ENCODE results near the gene NPIPA1. TPM values are rescaled to one million over a fixed set of nuclear protein-coding genes. Genes with fewer than 3 reads are reported as not detected.
A peak's percentile ranks its signal among the peaks of the same experiment; 100 is the strongest.
"Not testable (repeated sequence)": the region's sequence is repeated elsewhere in the genome, so short reads cannot be mapped to it uniquely, and the experiment has no call there.

Gene NPIPA1
- total and polyA plus RNA-seq, 4 donors = 24.0 to 221 (median 145) TPM

GRCh38 chr16:14981234-14981633 lies 44.0 kb downstream of the NPIPA1 start:
- H3K9me3 ChIP-seq (ENCODE audit: control insufficient read depth, low read length); DNase-seq; intact Hi-C loops (cut with DNase I); H3K4me1 ChIP-seq (ENCODE audit: control insufficient read depth in 1 of 2, insufficient read depth in 2 of 2, low read length in 2 of 2); H3K27me3 ChIP-seq (ENCODE audit: control insufficient read depth in 1 of 2, insufficient read depth in 2 of 2, low read length in 1 of 2); H3K36me3 ChIP-seq (ENCODE audit: control insufficient read depth in 1 of 2, insufficient read depth in 2 of 2, low read length in 1 of 2); H3K4me3 ChIP-seq (ENCODE audit: low read length in 2 of 2); ATAC-seq (ENCODE audit: low FRiP score); H3K27ac ChIP-seq (ENCODE audit: low read depth in 1 of 2, low read length in 2 of 2): not testable (repeated sequence)
- 73% methylated on average over 3 of the region's 3 CpGs for WGBS, 2 donors

GRCh38 chr16:14982521-14982920 lies 45.3 kb downstream of the NPIPA1 start:
- intact Hi-C loops (cut with DNase I); H3K36me3 ChIP-seq (ENCODE audit: control insufficient read depth in 1 of 2, insufficient read depth in 2 of 2, low read length in 1 of 2); H3K4me1 ChIP-seq (ENCODE audit: control insufficient read depth in 1 of 2, insufficient read depth in 2 of 2, low read length in 2 of 2); H3K9me3 ChIP-seq (ENCODE audit: control insufficient read depth, low read length); H3K27ac ChIP-seq (ENCODE audit: low read depth in 1 of 2, low read length in 2 of 2); ATAC-seq (ENCODE audit: low FRiP score); H3K27me3 ChIP-seq (ENCODE audit: control insufficient read depth in 1 of 2, insufficient read depth in 2 of 2, low read length in 1 of 2); DNase-seq; H3K4me3 ChIP-seq (ENCODE audit: low read length in 2 of 2): not testable (repeated sequence)
- WGBS, 2 donors = 0% methylated on average over 1 of the region's 2 CpGs

- intact Hi-C loops (cut with DNase I) = not testable (repeated sequence)
- WGBS, 2 donors = 80 to 87% methylated on average over 7 to 8 of the region's 8 CpGs
Measured at GRCh38 chr16:14988092-14988491, 50.8 kb downstream of the NPIPA1 start.

GRCh38 chr16:14988661-14989191 lies 51.5 kb downstream of the NPIPA1 start:
- H3K27me3 ChIP-seq (ENCODE audit: control insufficient read depth in 1 of 2, insufficient read depth in 2 of 2, low read length in 1 of 2); H3K27ac ChIP-seq (ENCODE audit: low read depth in 1 of 2, low read length in 2 of 2); H3K9me3 ChIP-seq (ENCODE audit: control insufficient read depth, low read length); H3K4me3 ChIP-seq (ENCODE audit: low read length in 2 of 2); intact Hi-C loops (cut with DNase I); DNase-seq; H3K36me3 ChIP-seq (ENCODE audit: control insufficient read depth in 1 of 2, insufficient read depth in 2 of 2, low read length in 1 of 2); H3K4me1 ChIP-seq (ENCODE audit: control insufficient read depth in 1 of 2, insufficient read depth in 2 of 2, low read length in 2 of 2): not testable (repeated sequence)
- peak; percentile 39 for ATAC-seq (ENCODE audit: low FRiP score)
- 90 to 91% methylated on average over 25 of the region's 25 CpGs for WGBS, 2 donors

More at GRCh38 chr16:14988092-14988491, 50.8 kb downstream of the NPIPA1 start:
- H3K27me3 ChIP-seq (ENCODE audit: control insufficient read depth in 1 of 2, insufficient read depth in 2 of 2, low read length in 1 of 2); ATAC-seq (ENCODE audit: low FRiP score); H3K4me3 ChIP-seq (ENCODE audit: low read length in 2 of 2); H3K9me3 ChIP-seq (ENCODE audit: control insufficient read depth, low read length); DNase-seq; H3K27ac ChIP-seq (ENCODE audit: low read depth in 1 of 2, low read length in 2 of 2); H3K36me3 ChIP-seq (ENCODE audit: control insufficient read depth in 1 of 2, insufficient read depth in 2 of 2, low read length in 1 of 2); H3K4me1 ChIP-seq (ENCODE audit: control insufficient read depth in 1 of 2, insufficient read depth in 2 of 2, low read length in 2 of 2): not testable (repeated sequence)

GRCh38 chr16:14989291-14990281 lies 52.3 kb downstream of the NPIPA1 start:
- H3K27ac ChIP-seq (ENCODE audit: low read depth in 1 of 2, low read length in 2 of 2); H3K9me3 ChIP-seq (ENCODE audit: control insufficient read depth, low read length); H3K4me3 ChIP-seq (ENCODE audit: low read length in 2 of 2); DNase-seq; H3K27me3 ChIP-seq (ENCODE audit: control insufficient read depth in 1 of 2, insufficient read depth in 2 of 2, low read length in 1 of 2); H3K36me3 ChIP-seq (ENCODE audit: control insufficient read depth in 1 of 2, insufficient read depth in 2 of 2, low read length in 1 of 2); intact Hi-C loops (cut with DNase I); H3K4me1 ChIP-seq (ENCODE audit: control insufficient read depth in 1 of 2, insufficient read depth in 2 of 2, low read length in 2 of 2): not testable (repeated sequence)
- peak; percentile 45 for ATAC-seq (ENCODE audit: low FRiP score)
- WGBS, 2 donors = 78% methylated on average over 83 to 93 of the region's 98 CpGs

GRCh38 chr16:14993277-14994151 lies 56.3 kb downstream of the NPIPA1 start:
- DNase-seq; H3K4me3 ChIP-seq (ENCODE audit: low read length in 2 of 2); intact Hi-C loops (cut with DNase I); H3K27ac ChIP-seq (ENCODE audit: low read depth in 1 of 2, low read length in 2 of 2); H3K4me1 ChIP-seq (ENCODE audit: control insufficient read depth in 1 of 2, insufficient read depth in 2 of 2, low read length in 2 of 2); H3K27me3 ChIP-seq (ENCODE audit: control insufficient read depth in 1 of 2, insufficient read depth in 2 of 2, low read length in 1 of 2); H3K9me3 ChIP-seq (ENCODE audit: control insufficient read depth, low read length); H3K36me3 ChIP-seq (ENCODE audit: control insufficient read depth in 1 of 2, insufficient read depth in 2 of 2, low read length in 1 of 2); ATAC-seq (ENCODE audit: low FRiP score): not testable (repeated sequence)
- WGBS, 2 donors = 95 to 96% methylated on average over 5 to 7 of the region's 7 CpGs

GRCh38 chr16:14996702-14997101 lies 59.5 kb downstream of the NPIPA1 start:
- H3K9me3 ChIP-seq (ENCODE audit: control insufficient read depth, low read length); H3K27me3 ChIP-seq (ENCODE audit: control insufficient read depth in 1 of 2, insufficient read depth in 2 of 2, low read length in 1 of 2); H3K4me3 ChIP-seq (ENCODE audit: low read length in 2 of 2); DNase-seq; H3K4me1 ChIP-seq (ENCODE audit: control insufficient read depth in 1 of 2, insufficient read depth in 2 of 2, low read length in 2 of 2); H3K36me3 ChIP-seq (ENCODE audit: control insufficient read depth in 1 of 2, insufficient read depth in 2 of 2, low read length in 1 of 2); H3K27ac ChIP-seq (ENCODE audit: low read depth in 1 of 2, low read length in 2 of 2); intact Hi-C loops (cut with DNase I): not testable (repeated sequence)
- 26 to 30% methylated on average over 6 of the region's 6 CpGs for WGBS, 2 donors
- peak; percentile 47 for ATAC-seq (ENCODE audit: low FRiP score)

DNA sequence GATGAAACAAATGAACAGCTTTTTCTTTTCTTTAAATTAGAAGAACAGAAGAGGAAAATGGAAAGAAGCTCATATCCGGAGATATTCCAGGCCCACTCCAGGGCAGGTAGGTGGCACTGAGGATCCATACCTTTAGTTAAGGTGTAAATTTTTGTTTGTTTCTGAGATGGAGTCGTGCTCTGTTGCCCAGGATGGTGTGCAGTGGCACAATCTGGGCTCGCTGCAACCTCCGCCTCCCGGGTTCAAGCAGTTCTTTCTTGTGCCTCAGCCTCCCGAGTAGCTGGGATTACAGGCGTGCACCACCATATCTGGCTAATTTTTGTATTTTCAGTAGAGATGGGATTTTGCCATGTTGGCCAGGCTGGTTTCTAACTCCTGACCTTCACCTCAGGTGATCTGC lies 61.1 kb downstream of the NPIPA1 start:
- 97 to 98% methylated on average over 7 of the region's 7 CpGs for WGBS, 2 donors
- H3K27ac ChIP-seq (ENCODE audit: low read depth in 1 of 2, low read length in 2 of 2); H3K27me3 ChIP-seq (ENCODE audit: control insufficient read depth in 1 of 2, insufficient read depth in 2 of 2, low read length in 1 of 2); DNase-seq; H3K4me1 ChIP-seq (ENCODE audit: control insufficient read depth in 1 of 2, insufficient read depth in 2 of 2, low read length in 2 of 2); intact Hi-C loops (cut with DNase I); H3K9me3 ChIP-seq (ENCODE audit: control insufficient read depth, low read length); H3K4me3 ChIP-seq (ENCODE audit: low read length in 2 of 2); H3K36me3 ChIP-seq (ENCODE audit: control insufficient read depth in 1 of 2, insufficient read depth in 2 of 2, low read length in 1 of 2): not testable (repeated sequence)
- ATAC-seq (ENCODE audit: low FRiP score) = peak; percentile 5
